Activated CD4-positive, alpha-beta T cell treated with anti-CD3 and anti-CD28 coated beads, Interleukin-2, amount 50 U/mL, for 24 hours (primary cell): ENCODE results near the gene OIP5.
"Not testable (repeated sequence)": the region's sequence is repeated elsewhere in the genome, so short reads cannot be mapped to it uniquely, and the experiment has no call there.

Experiments
- DNase-seq, 2 donors: peaks; one replicate each; pipeline ENCODE4 v3.0.0-alpha.2; 2020; ENCODE audit warnings: low read depth in 1 of 2, low spot score in 1 of 2

Gene OIP5

GRCh38 chr15:41332194-41333025 is at the start of gene OIP5, which contains the start of gene NUSAP1:
Gene OIP5 (minus strand): TSS chr15:41332591. CDS start chr15:41332561, 30 bp downstream.
Gene NUSAP1 (plus strand): TSS chr15:41332881. CDS start chr15:41332958, 77 bp downstream.
- peak; percentile 86 to 99 for DNase-seq

- DNase-seq = no peak
Observed at GRCh38 chr15:41377978-41378377, 45.6 kb upstream of the OIP5 start.

- DNase-seq = no peak
Observed at GRCh38 chr15:41367418-41367817, 35.0 kb upstream of the OIP5 start.

GRCh38 chr15:41354371-41354770 is 22.0 kb upstream of the OIP5 start:
- DNase-seq = no peak

DNA sequence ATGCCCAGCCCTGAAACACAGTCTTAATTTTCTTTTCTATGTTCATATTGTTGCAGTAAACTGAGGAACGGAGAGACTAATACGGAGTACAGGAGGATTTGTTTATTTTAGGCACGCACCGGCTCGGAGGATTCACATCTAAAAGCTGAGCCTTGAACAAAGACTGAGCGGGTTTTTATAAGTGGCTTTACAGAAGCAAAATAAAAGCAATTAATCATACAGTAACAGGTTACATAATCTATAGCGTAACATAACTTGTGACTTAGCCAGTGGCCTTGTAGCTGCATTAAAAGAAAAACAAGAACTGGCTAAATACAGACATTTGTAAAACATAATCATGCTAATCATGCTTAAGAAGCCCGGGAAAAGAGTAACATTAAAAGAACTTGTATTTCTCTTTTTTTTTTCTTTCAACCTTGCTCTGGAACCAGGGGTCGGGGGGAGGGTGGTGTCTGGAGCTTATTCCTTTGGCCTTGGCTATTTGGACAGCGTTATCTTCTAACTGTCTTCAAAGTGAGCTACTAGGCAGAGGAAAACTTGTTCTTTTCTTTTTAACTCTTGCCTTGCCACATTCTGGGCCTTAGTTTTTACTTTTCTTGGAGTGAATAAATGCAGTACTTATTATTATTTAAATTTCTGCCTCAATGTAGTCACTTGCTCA is 17.8 kb upstream of the OIP5 start:
- no peak for DNase-seq

GRCh38 chr15:41347236-41347635 is 14.8 kb upstream of the OIP5 start:
- no peak for DNase-seq

GRCh38 chr15:41341519-41341918 is 9.1 kb upstream of the OIP5 start:
- no peak for DNase-seq

GRCh38 chr15:41340189-41340695 is 7.9 kb upstream of the OIP5 start:
- DNase-seq = no peak

DNA sequence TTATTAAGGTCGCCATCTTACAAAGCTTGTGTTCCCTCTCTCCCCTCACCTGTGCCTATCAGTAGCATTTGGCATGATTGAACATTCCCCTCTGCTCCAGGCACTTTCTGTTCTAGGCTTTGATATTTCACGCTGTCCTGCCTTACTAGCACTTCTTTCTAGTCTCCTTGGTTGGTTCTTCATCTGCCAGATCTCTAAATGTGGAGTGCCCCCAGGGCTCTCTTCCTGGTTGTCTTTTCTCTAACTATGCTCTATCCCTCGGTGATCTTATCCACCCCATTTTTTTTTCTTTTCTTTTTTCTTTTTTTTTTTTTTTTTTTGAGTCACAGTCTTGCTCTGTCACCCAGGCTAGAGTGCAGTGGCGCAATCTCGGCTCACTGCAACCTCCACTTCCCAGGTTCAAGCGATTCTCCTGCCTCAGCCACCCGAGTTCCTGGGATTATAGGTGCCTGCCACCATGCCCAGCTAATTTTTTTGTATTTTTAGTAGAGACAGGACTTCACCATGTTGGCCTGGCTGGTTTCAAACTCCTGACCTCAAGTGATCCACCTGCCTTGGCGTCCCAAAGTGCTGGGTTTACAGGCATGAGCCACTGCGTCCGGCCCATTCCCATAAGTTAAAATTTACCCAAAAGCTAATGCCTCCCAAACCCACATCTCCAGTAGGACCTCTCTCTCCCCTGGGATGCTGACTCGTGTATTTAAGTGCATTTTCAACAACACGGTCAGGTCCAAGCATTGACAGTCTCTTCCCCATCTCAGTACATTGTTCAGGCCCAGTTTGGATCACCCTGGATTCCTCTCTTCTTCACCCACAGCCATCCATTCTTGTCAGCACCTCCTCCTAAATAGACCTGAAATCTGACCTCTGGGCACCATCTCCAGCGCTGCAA is 5.5 kb upstream of the OIP5 start:
- DNase-seq = no peak

DNA sequence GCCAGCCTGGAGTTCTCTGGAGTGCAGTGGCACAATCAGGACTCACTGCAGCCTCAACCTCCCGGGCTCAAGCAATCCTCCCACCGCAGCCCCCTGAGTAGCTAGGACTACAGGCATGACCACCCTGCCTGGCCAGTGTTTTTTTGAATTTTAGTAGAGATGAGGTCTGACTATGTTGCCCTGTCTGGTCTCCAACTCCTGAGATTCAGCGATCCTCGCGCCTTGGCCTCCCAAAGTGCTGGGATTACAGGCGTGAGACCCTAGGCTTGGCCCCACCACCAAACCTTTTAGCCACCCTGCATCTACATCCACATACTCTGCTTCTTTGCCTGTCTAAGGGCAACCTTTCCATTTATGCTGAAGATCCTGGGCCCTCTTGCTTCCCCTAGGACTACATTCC is 4.7 kb upstream of the OIP5 start:
- DNase-seq = no peak

DNA sequence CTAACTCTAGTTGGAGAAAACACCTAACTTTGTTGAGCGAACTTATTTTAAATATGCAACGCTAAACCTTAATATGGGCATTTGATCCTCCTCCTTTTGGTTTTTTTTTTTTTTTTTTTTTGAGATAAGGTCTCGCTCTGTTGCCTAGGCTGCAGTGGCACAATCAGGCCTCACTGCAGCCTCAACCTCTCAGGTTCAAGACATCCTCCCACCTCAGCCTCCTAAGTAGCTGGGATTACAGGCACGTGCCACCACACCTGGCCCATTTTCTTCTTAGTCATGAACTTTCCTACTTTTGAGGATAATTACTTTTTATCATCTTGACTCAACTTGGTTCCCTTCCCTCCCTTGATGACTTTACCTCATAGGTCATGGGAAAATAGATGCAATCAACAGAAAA is 4.2 kb upstream of the OIP5 start:
- DNase-seq = no peak

DNA sequence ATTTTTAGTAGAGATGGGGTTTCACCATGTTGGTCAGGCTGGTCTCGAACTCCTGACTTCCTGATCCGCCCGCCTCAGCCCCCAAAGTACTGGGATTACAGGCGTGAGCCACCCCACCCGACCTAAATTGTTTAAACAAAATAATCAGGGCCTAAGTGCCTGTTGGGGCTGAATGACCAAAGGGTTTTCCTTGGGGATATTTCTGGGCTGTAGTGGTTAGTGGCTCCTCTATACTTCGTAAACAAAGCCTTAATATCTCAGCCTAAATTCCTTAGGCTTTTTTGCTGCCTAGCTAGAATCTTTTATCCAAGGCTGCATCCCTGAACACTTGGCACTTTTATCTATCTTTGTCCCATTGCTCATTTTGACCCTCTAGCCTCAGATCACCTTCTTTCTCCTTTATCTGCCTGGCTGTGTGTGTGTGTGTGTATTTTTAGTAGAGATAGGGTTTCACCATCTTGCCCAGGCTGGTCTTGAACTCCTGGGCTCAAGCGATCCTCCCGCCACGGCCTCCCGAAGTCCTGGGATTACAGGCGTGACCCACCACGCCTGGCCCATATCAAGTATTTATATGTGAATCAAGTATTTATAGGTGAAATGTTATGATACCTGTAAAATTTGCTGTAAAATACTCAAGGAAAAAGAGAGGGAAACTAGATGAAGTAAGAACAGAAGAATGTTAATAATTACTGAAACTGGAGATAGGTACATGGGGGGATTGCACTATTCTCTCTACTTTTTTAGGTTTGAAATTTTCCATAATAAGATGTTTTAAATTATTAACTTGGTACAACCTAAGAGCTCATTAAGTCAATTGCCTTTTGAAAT is 2.1 kb upstream of the OIP5 start:
- DNase-seq = no peak

DNA sequence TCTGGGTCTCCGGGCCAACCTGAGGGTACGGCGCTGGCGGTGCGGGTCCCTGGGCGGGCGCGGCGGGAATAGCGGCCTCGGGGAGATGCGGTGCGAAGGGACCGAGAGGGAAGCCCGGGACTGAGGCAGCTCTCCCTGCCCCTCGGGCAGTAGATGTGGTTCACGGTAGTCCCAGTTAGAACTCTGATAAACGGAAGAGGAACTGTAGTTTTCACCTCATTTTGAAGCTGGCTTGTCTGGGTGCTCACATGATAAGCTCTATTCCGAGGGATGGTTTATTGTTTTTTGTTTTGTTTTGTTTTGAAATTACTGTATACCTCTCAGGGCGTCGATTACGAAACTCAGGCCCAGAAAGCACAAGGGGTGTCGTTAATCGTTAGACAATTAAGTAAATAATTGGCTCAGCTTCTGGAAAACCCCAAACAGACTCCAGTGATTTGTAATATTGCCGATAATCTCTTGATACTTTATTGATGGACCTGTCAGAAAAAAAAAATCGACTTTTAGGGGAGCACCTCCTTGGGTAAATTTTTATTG is 703 bp upstream of the OIP5 start:
- DNase-seq = no peak

- no peak for DNase-seq
Observed at GRCh38 chr15:41331833-41332193, 578 bp downstream of the OIP5 start.

GRCh38 chr15:41331281-41331680 is 1.1 kb downstream of the OIP5 start:
- no peak for DNase-seq

GRCh38 chr15:41323611-41324010 is 8.8 kb downstream of the OIP5 start:
- no peak for DNase-seq

DNA sequence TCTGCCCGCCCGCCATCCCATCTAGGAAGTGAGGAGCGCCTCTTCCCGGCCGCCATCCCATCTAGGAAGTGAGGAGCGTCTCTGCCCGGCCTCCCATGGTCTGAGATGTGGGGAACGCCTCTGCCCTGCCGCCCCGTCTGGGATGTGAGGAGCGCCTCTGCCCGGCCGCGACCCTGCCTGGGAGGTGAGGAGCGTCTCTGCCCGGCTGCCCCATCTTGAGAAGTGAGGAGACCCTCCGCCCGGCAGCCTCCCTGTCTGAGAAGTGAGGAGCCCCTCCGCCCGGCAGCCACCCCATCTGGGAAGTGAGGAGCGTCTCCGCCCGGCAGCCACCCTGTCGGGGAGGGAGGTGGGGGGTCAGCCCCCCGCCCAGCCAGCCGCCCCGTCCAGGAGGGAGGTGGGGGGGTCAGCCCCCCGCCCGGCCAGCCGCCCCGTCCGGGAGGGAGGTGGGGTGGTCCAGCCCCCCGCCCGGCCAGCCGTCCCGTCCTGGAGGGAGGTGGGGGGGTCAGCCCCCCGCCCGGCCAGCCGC is 11.5 kb downstream of the OIP5 start:
- DNase-seq = not testable (repeated sequence)

GRCh38 chr15:41309226-41309905 is 23.0 kb downstream of the OIP5 start:
- DNase-seq = no peak

GRCh38 chr15:41307679-41308078 is 24.7 kb downstream of the OIP5 start:
- no peak for DNase-seq
